Mesendoderm (in vitro differentiated cells): Measurements from ENCODE around the gene TEKT2.
A peak's percentile ranks its signal among the peaks of the same experiment; 100 is the strongest.

Experiments used
- DNase-seq: peaks from one replicate; pipeline ENCODE4 v3.0.0; 2013
- H2AK5ac ChIP-seq: 2 replicates; pipeline ENCODE4 v1.6.1; 2013; ENCODE audit warnings: low read length, inconsistent platforms
- H2BK120ac ChIP-seq: 2 replicates; pipeline ENCODE4 v1.6.1; 2013; ENCODE audit warnings: low read depth, mild to moderate bottlenecking, low read length, moderate library complexity, mixed read lengths
- H2BK15ac ChIP-seq: replicated peaks from 2 replicates; pipeline ENCODE4 v1.6.1; 2013; ENCODE audit warnings: low read depth, mild to moderate bottlenecking, moderate library complexity
- H2BK5ac ChIP-seq: 2 replicates; pipeline ENCODE4 v1.6.1; 2013; ENCODE audit warnings: low read length, inconsistent platforms
- H3K18ac ChIP-seq: 2 replicates; pipeline ENCODE4 v1.6.1; 2013; ENCODE audit warnings: mild to moderate bottlenecking, low read length, mixed read lengths
- H3K23ac ChIP-seq: one replicate; pipeline ENCODE4 v1.6.1; 2013; ENCODE audit warnings: low read length
- H3K27ac ChIP-seq: 2 replicates; pipeline ENCODE4 v1.5.1; 2013; ENCODE audit warnings: low read depth, mild to moderate bottlenecking, inconsistent platforms, low read length, moderate library complexity
- H3K27me3 ChIP-seq: 2 replicates; pipeline ENCODE4 v1.6.1; 2013; ENCODE audit warnings: low read length, control low read depth, mild to moderate bottlenecking, inconsistent platforms; ENCODE audit not compliant: insufficient read depth, poor library complexity
- H3K36me3 ChIP-seq: 2 replicates; pipeline ENCODE4 v1.6.1; 2013; ENCODE audit warnings: low read length, inconsistent platforms; ENCODE audit not compliant: control insufficient read depth, insufficient read depth
- H3K4ac ChIP-seq: one replicate; pipeline ENCODE4 v1.6.1; 2013; ENCODE audit warnings: low read depth, mild to moderate bottlenecking, low read length, moderate library complexity
- H3K4me1 ChIP-seq: 2 replicates; pipeline ENCODE4 v1.6.1; 2013; ENCODE audit warnings: low read depth, low read length, inconsistent platforms; ENCODE audit not compliant: control insufficient read depth
- H3K4me2 ChIP-seq: 2 replicates; pipeline ENCODE4 v1.6.1; 2013; ENCODE audit warnings: low read length
- H3K4me3 ChIP-seq: 2 replicates; pipeline ENCODE4 v1.5.1; 2013; ENCODE audit warnings: mild to moderate bottlenecking, low read length
- H3K56ac ChIP-seq: one replicate; pipeline ENCODE4 v1.6.1; 2013; ENCODE audit warnings: low read length
- H3K79me1 ChIP-seq: 2 replicates; pipeline ENCODE4 v1.6.1; 2013; ENCODE audit warnings: low read length, inconsistent platforms
- H3K79me2 ChIP-seq: 2 replicates; pipeline ENCODE4 v1.6.1; 2013; ENCODE audit warnings: mild to moderate bottlenecking, low read length; ENCODE audit not compliant: control insufficient read depth, insufficient read depth
- H3K9ac ChIP-seq: 2 replicates; pipeline ENCODE4 v1.6.1; 2013; ENCODE audit warnings: low read length, inconsistent platforms
- H4K5ac ChIP-seq: one replicate; pipeline ENCODE4 v1.6.1; 2013; ENCODE audit warnings: low read length
- H4K8ac ChIP-seq: one replicate; pipeline ENCODE4 v1.6.1; 2013; ENCODE audit warnings: low read depth, mild to moderate bottlenecking, control low read depth, low read length, moderate library complexity
- WGBS: extraction: QIAGEN DNeasy Blood & Tissue Kit; methylation state at CpG from one replicate; pipeline ENCODE4 v1.1.7; 2013; ENCODE audit warnings: low lambda C conversion rate, missing lambda C conversion rate; ENCODE audit not compliant: insufficient coverage; ENCODE audit errors: extremely low coverage; 5-methylcytosine and 5-hydroxymethylcytosine counted together

TEKT2 gene

GRCh38 chr1:36134031-36134430 is 50.1 kb downstream of the TEKT2 start:
- Histone ChIP-seq H3K79me1 (no peaks in the 10 kb centered on the region), H3K18ac (no peak overlapping the region), H2BK15ac (no peak overlapping the region), H3K9ac (no peak overlapping the region), H3K23ac (no peak overlapping the region), H3K4me2 (no peak overlapping the region), H3K56ac (peak overlapping the region; percentile 17), H2AK5ac (no peak overlapping the region), H2BK5ac (no peak overlapping the region), H4K5ac (no peak overlapping the region), H3K27me3 (no peaks in the 10 kb centered on the region), H3K4ac (no peak overlapping the region), H2BK120ac (no peak overlapping the region), H3K79me2 (no peaks in the 10 kb centered on the region), H3K4me3 (no peak overlapping the region), H3K36me3 (peaks cover 3% of the 10 kb centered on the region), H3K4me1 (no peaks in the 10 kb centered on the region), H4K8ac (no peak overlapping the region), H3K27ac (no peak overlapping the region)
- no peak for DNase-seq
- no CpG with 5 or more reads among the region's 6 CpGs for WGBS

GRCh38 chr1:36134505-36135329 is 50.8 kb downstream of the TEKT2 start:
- Histone ChIP-seq H3K4me2 (no peak overlapping the region), H3K27me3 (no peaks in the 10 kb centered on the region), H3K4me1 (no peaks in the 10 kb centered on the region), H4K8ac (no peak overlapping the region), H3K79me1 (no peaks in the 10 kb centered on the region), H2BK15ac (no peak overlapping the region), H4K5ac (no peak overlapping the region), H3K4me3 (no peak overlapping the region), H3K4ac (no peak overlapping the region), H3K23ac (no peak overlapping the region), H2BK5ac (no peak overlapping the region), H3K18ac (no peak overlapping the region), H2AK5ac (no peak overlapping the region), H3K9ac (no peak overlapping the region), H3K79me2 (no peaks in the 10 kb centered on the region), H3K56ac (no peak overlapping the region), H3K36me3 (peaks cover 6% of the 10 kb centered on the region), H2BK120ac (no peak overlapping the region), H3K27ac (no peak overlapping the region)
- WGBS = no CpG with 5 or more reads among the region's 7 CpGs
- peak; percentile 90 for DNase-seq

- no CpG with 5 or more reads among the region's 6 CpGs for WGBS
- no peak overlapping the region for H3K18ac ChIP-seq
- no peak overlapping the region for H4K8ac ChIP-seq
- no peaks in the 10 kb centered on the region for H3K79me2 ChIP-seq
- H3K4me1 ChIP-seq = no peaks in the 10 kb centered on the region
- H3K79me1 ChIP-seq = peaks cover 3% of the 10 kb centered on the region
- no peak overlapping the region for H3K27ac ChIP-seq
- no peak overlapping the region for H3K4me3 ChIP-seq
- no peak overlapping the region for H4K5ac ChIP-seq
- H3K36me3 ChIP-seq = peaks cover 6% of the 10 kb centered on the region
- no peak for DNase-seq
- H2BK5ac ChIP-seq = no peak overlapping the region
- no peak overlapping the region for H2AK5ac ChIP-seq
- H3K4ac ChIP-seq = no peak overlapping the region
- no peak overlapping the region for H2BK15ac ChIP-seq
- no peak overlapping the region for H3K9ac ChIP-seq
- no peak overlapping the region for H3K23ac ChIP-seq
- no peaks in the 10 kb centered on the region for H3K27me3 ChIP-seq
- peak overlapping the region; percentile 15 for H3K56ac ChIP-seq
- no peak overlapping the region for H3K4me2 ChIP-seq
- H2BK120ac ChIP-seq = no peak overlapping the region
Observed at GRCh38 chr1:36135330-36135667, 51.4 kb downstream of the TEKT2 start.

GRCh38 chr1:36135796-36136195 is 51.9 kb downstream of the TEKT2 start:
- Histone ChIP-seq H3K18ac (no peak overlapping the region), H3K79me1 (peaks cover 3% of the 10 kb centered on the region), H3K79me2 (no peaks in the 10 kb centered on the region), H3K4me1 (no peaks in the 10 kb centered on the region), H4K8ac (no peak overlapping the region), H3K4ac (no peak overlapping the region), H4K5ac (no peak overlapping the region), H2BK120ac (no peak overlapping the region), H3K9ac (no peak overlapping the region), H3K56ac (no peak overlapping the region), H3K4me3 (no peak overlapping the region), H3K4me2 (no peak overlapping the region), H2BK5ac (no peak overlapping the region), H3K27ac (no peak overlapping the region), H2AK5ac (no peak overlapping the region), H3K27me3 (no peaks in the 10 kb centered on the region), H3K36me3 (peaks cover 6% of the 10 kb centered on the region), H2BK15ac (no peak overlapping the region), H3K23ac (no peak overlapping the region)
- no peak for DNase-seq

GRCh38 chr1:36136535-36136934 is 52.6 kb downstream of the TEKT2 start:
- Histone ChIP-seq H3K23ac (no peak overlapping the region), H3K4ac (no peak overlapping the region), H3K36me3 (peaks cover 6% of the 10 kb centered on the region), H3K79me2 (no peaks in the 10 kb centered on the region), H3K27ac (no peak overlapping the region), H4K8ac (no peak overlapping the region), H2BK120ac (no peak overlapping the region), H2BK5ac (no peak overlapping the region), H3K56ac (no peak overlapping the region), H3K27me3 (no peaks in the 10 kb centered on the region), H2AK5ac (no peak overlapping the region), H3K4me2 (no peak overlapping the region), H3K4me1 (no peaks in the 10 kb centered on the region), H4K5ac (no peak overlapping the region), H3K18ac (no peak overlapping the region), H2BK15ac (no peak overlapping the region), H3K9ac (no peak overlapping the region), H3K4me3 (no peak overlapping the region), H3K79me1 (peaks cover 3% of the 10 kb centered on the region)
- DNase-seq = no peak
- no CpG with 5 or more reads among the region's 1 CpG for WGBS

- no peak overlapping the region for H2BK120ac ChIP-seq
- no peak overlapping the region for H2AK5ac ChIP-seq
- H3K56ac ChIP-seq = no peak overlapping the region
- H3K4ac ChIP-seq = no peak overlapping the region
- no peak overlapping the region for H2BK5ac ChIP-seq
- H3K79me2 ChIP-seq = no peaks in the 10 kb centered on the region
- no peak overlapping the region for H3K4me2 ChIP-seq
- H4K5ac ChIP-seq = no peak overlapping the region
- peaks cover 3% of the 10 kb centered on the region for H3K79me1 ChIP-seq
- no peak overlapping the region for H3K23ac ChIP-seq
- no peak overlapping the region for H2BK15ac ChIP-seq
- no peaks in the 10 kb centered on the region for H3K27me3 ChIP-seq
- no peak overlapping the region for H4K8ac ChIP-seq
- H3K4me1 ChIP-seq = no peaks in the 10 kb centered on the region
- H3K9ac ChIP-seq = no peak overlapping the region
- WGBS = no CpG with 5 or more reads among the region's 5 CpGs
- H3K27ac ChIP-seq = no peak overlapping the region
- peaks cover 6% of the 10 kb centered on the region for H3K36me3 ChIP-seq
- H3K18ac ChIP-seq = no peak overlapping the region
- no peak overlapping the region for H3K4me3 ChIP-seq
- no peak for DNase-seq
Observed at GRCh38 chr1:36137226-36137625, 53.3 kb downstream of the TEKT2 start.
